ENCODE results near the gene TTYH2.

TTYH2 gene

GRCh38 chr17:74196541-74197317, 16.6 kb upstream of the TTYH2 start:
- no peak for DNase-seq

GRCh38 chr17:74197801-74198200, 15.6 kb upstream of the TTYH2 start:
- no peak for DNase-seq

- peak; percentile 9 for DNase-seq
Measured at GRCh38 chr17:74198694-74199093, 14.7 kb upstream of the TTYH2 start.

GRCh38 chr17:74199306-74200092, 13.9 kb upstream of the TTYH2 start:
- peak; percentile 32 for DNase-seq

- DNase-seq: no peak
Measured at GRCh38 chr17:74200112-74200511, 13.3 kb upstream of the TTYH2 start.

- DNase-seq: no peak
Measured at GRCh38 chr17:74201250-74201649, 12.1 kb upstream of the TTYH2 start.

- no peak for DNase-seq
Measured at GRCh38 chr17:74201948-74202347, 11.4 kb upstream of the TTYH2 start.

GRCh38 chr17:74202938-74203337, 10.4 kb upstream of the TTYH2 start:
- DNase-seq: no peak

- peak; percentile 93 for DNase-seq
Measured at GRCh38 chr17:74203439-74204240, 9.7 kb upstream of the TTYH2 start, which contains the start of gene RPL38. TSS of gene RPL38 (plus strand) at chr17:74203678. CDS start at chr17:74203956, 278 bp downstream.

- DNase-seq: no peak
Measured at GRCh38 chr17:74204474-74204873, 8.9 kb upstream of the TTYH2 start.

GRCh38 chr17:74205274-74205673, 8.1 kb upstream of the TTYH2 start:
- no peak for DNase-seq

GRCh38 chr17:74206332-74206818, 7.0 kb upstream of the TTYH2 start:
- DNase-seq: no peak

- DNase-seq: peak; percentile 52
Measured at GRCh38 chr17:74210191-74211140, 2.9 kb upstream of the TTYH2 start.

- peak; percentile 46 for DNase-seq
Measured at GRCh38 chr17:74211141-74211911, 2.0 kb upstream of the TTYH2 start.

GRCh38 chr17:74211912-74212208, 1.5 kb upstream of the TTYH2 start:
- DNase-seq: peak; percentile 42

- DNase-seq: no peak
Measured at GRCh38 chr17:74212209-74212912, 1.0 kb upstream of the TTYH2 start.

GRCh38 chr17:74213861-74214391, 555 bp downstream of the TTYH2 start:
- DNase-seq: peak; percentile 43

GRCh38 chr17:74214484-74215341, 1.3 kb downstream of the TTYH2 start:
- no peak for DNase-seq

GRCh38 chr17:74215342-74215727, 2.0 kb downstream of the TTYH2 start:
- DNase-seq: no peak
